HepG2 (cell line): Measurements from ENCODE around the gene CREB1. TPM values are rescaled to one million over a fixed set of nuclear protein-coding genes. Genes with fewer than 3 reads are reported as not detected.
"Not testable (repeated sequence)": the region's sequence is repeated elsewhere in the genome, so short reads cannot be mapped to it uniquely, and the experiment has no call there.

ENCODE experiments used
- ATAC-seq: fragments of 200-7000 bp; cut with Tn5 transposase; 3 replicates; pipeline ENCODE4 v1.9.1; 2020; ENCODE audit warnings: mild to moderate bottlenecking, moderate library complexity
- BruUV-seq: library from RNA; stranded (reverse); fragments of 400-500 nt; replicated peaks from 2 replicates; lab custom pipeline; 2021; lab: Mats Ljungman, UMichigan
- CTCF ChIA-PET: fragments of 300-600 bp; formaldehyde crosslinking; extraction: SDS; loops from one replicate; lab custom pipeline; 2021; ENCODE audit warnings: low total read pairs, inconsistent platforms, low intra/inter-chr PET ratio; lab: Yijun Ruan, JAX
- POLR2A ChIA-PET: fragments of 350-600 bp; sonication (Branson Sonifier 250); formaldehyde crosslinking; loops from one replicate; lab custom pipeline; 2020; ENCODE audit warnings: antibody characterized with exemption, inconsistent platforms; lab: Yijun Ruan, JAX
- DNase-seq: peaks from one replicate; pipeline ENCODE4 v3.0.0-alpha.2; 2015; ENCODE audit warnings: low spot score
- FAIRE-seq: peaks from 3 replicates; lab custom pipeline; 2011; peaks lifted over from hg19 to GRCh38; lab: Jason Lieb, UNC
- H2AFZ ChIP-seq: one replicate; pipeline ENCODE4 v1.6.1; 2011; ENCODE audit warnings: low read length, inconsistent platforms
- H3K27ac ChIP-seq: fragments of 300-600 bp; 3 replicates; pipeline ENCODE4 v1.8.0; 2011; ENCODE audit warnings: mixed run types, mild to moderate bottlenecking, mixed read lengths, low read length, inconsistent platforms; ENCODE audit not compliant: insufficient read depth; ENCODE audit errors: extremely low read length
- H3K27me3 ChIP-seq, 2 experiments: fragments of 200-600 bp in 1 of 2; 2 replicates in 1 of 2; 3 replicates in 1 of 2; pipeline versions ENCODE4 v1.6.0 to v1.8.0; 2011; ENCODE audit warnings: low read length in 2 of 2, mild to moderate bottlenecking in 2 of 2, moderate library complexity in 2 of 2, inconsistent platforms in 1 of 2; ENCODE audit not compliant: insufficient read depth in 2 of 2, control insufficient read depth in 1 of 2
- H3K36me3 ChIP-seq, 2 experiments: fragments of 200-600 bp in 1 of 2; replicated peaks in 1 of 2; 2 replicates in 1 of 2; 3 replicates in 1 of 2; pipeline versions ENCODE4 v1.5.1 to v1.8.0; 2011; ENCODE audit warnings: low read length in 2 of 2, inconsistent platforms in 1 of 2; ENCODE audit not compliant: insufficient read depth in 2 of 2, control insufficient read depth in 1 of 2
- H3K4me1 ChIP-seq: 2 replicates; pipeline ENCODE4 v1.5.1; 2012; ENCODE audit warnings: low read length, inconsistent platforms; ENCODE audit not compliant: insufficient read depth
- H3K4me2 ChIP-seq: 2 replicates; pipeline ENCODE4 v1.6.0; 2011; ENCODE audit warnings: low read depth, low read length, inconsistent platforms
- H3K4me3 ChIP-seq, 3 experiments: fragments of 200-600 bp in 1 of 3; sonication (generic), shearing (Covaris generic) in 1 of 3; replicated peaks in 1 of 3; 2 replicates each; pipeline ENCODE4 v1.5.1; 2011 to 2016; ENCODE audit warnings: low read length in 3 of 3, inconsistent platforms in 2 of 3, low read depth in 2 of 3, mild to moderate bottlenecking in 2 of 3, control low read depth in 1 of 3, mixed read lengths in 1 of 3; ENCODE audit not compliant: insufficient read depth in 1 of 3
- H3K79me2 ChIP-seq: one replicate; pipeline ENCODE4 v1.6.1; 2011; ENCODE audit warnings: low read length, inconsistent platforms; ENCODE audit not compliant: insufficient read depth
- H3K9ac ChIP-seq: 2 replicates; pipeline ENCODE4 v1.6.0; 2011; ENCODE audit warnings: mild to moderate bottlenecking, low read depth, low read length, inconsistent platforms; ENCODE audit not compliant: insufficient read depth
- H3K9me3 ChIP-seq: 2 replicates; pipeline ENCODE4 v1.5.1; 2012; ENCODE audit warnings: mild to moderate bottlenecking, low read length
- H4K20me1 ChIP-seq: 2 replicates; pipeline ENCODE4 v1.6.0; 2011; ENCODE audit warnings: inconsistent platforms, mild to moderate bottlenecking, low read length, moderate library complexity; ENCODE audit not compliant: insufficient read depth
- MAFK ChIP-seq, 2 experiments: IDR thresholded peaks in 1 of 2; conservative IDR thresholded peaks in 1 of 2; 2 replicates each; pipeline ENCODE4 v1.6.1; 2011; ENCODE audit warnings: improper control_type of control experiment in 2 of 2, low read length in 2 of 2
- WGBS: methylation state at CpG from one replicate; pipeline ENCODE4 v1.1.6; 2017; ENCODE audit warnings: low lambda C conversion rate; 5-methylcytosine and 5-hydroxymethylcytosine counted together
- in situ Hi-C: cut with HindIII; loops from 2 replicates; pipeline ENCODE4 v1.10.0; 2017; ENCODE audit warnings: low pct_unique_long_range_greater_than_20kb; ENCODE audit not compliant: extremely low pct_ligation_motif_present
- intact Hi-C: fragments of 100-400 bp; cut with micrococcal nuclease; formaldehyde crosslinking; loops from one replicate; pipeline ENCODE4 v1.10.0; 2022; ENCODE audit not compliant: unreplicated experiment
- polyA plus RNA-seq, 8 experiments: library from polyadenylated mRNA; depleted of rRNA in 3 of 8; stranded (reverse) in 7 of 8; unstranded in 1 of 8; fragments of >200 nt; fragmentation: Illumina TruSeq in 4 of 8; extraction: Trizol in 4 of 8; gene quantifications; 2 replicates each; pipeline versions ENCODE4 v1.2.1 to v1.2.3, GENCODE V29; 2011 to 2016; ENCODE audit warnings: low read depth in 4 of 8, missing spikeins in 1 of 8, mixed read lengths in 1 of 8; ENCODE audit not compliant: insufficient read depth in 1 of 8
- total RNA-seq, 5 experiments: library from RNA; depleted of rRNA; stranded (reverse); fragments of >200 nt; fragmentation: Illumina TruSeq; extraction: Trizol; gene quantifications; 2 replicates each; pipeline ENCODE4 v1.2.3, GENCODE V29; 2016; ENCODE audit warnings: low read depth in 1 of 5

Gene CREB1
- total and polyA plus RNA-seq, 2 of the 13 experiments (the other 11 are each of a cell fraction or from before 2014, with no cell fraction given) = 51.8 to 51.9 TPM

GRCh38 chr2:207646582-207646981 is 116.8 kb downstream of the CREB1 start:
- H4K20me1 ChIP-seq, BruUV-seq, H3K4me3 ChIP-seq, intact Hi-C loops, ATAC-seq, FAIRE-seq, in situ Hi-C loops, DNase-seq: not testable (repeated sequence)
- peak in 1 of 2 experiments; percentile 37; a peak in 3 of 4 replicates for TF ChIP-seq MAFK (conservative IDR thresholded peaks at IDR 0.05 in 1 of 2, IDR thresholded peaks at IDR 0.05 in 1 of 2; ENCODE audit: low read length in 2 of 2)
- TF ChIP-seq, all 625 proteins: peak for 1; not testable (repeated sequence) for 624
- H3K9ac ChIP-seq, H3K27me3 ChIP-seq, CTCF ChIA-PET, H3K4me1 ChIP-seq, POLR2A ChIA-PET, H3K79me2 ChIP-seq, H3K4me2 ChIP-seq, H2AFZ ChIP-seq, H3K36me3 ChIP-seq, H3K27ac ChIP-seq, H3K9me3 ChIP-seq: not testable (repeated sequence)
- 28% methylated on average over 7 of the region's 7 CpGs for WGBS

Other genes starting within 250 kb of the CREB1 start
- gene METTL21A, start 95.4 kb downstream of the CREB1 start, total RNA-seq (2016; rRNA removed; fragmentation: Illumina TruSeq; extraction: Trizol) = 61.2 and 65.1 TPM in 2 replicates
- gene METTL21A, start 95.4 kb downstream of the CREB1 start, polyA plus RNA-seq (2011; rRNA removed) = 36.7 and 42.4 TPM in 2 replicates
- gene CCNYL1, start 181.7 kb downstream of the CREB1 start, total RNA-seq (2016; rRNA removed; fragmentation: Illumina TruSeq; extraction: Trizol) = 12.5 and 20.2 TPM in 2 replicates
- gene CCNYL1, start 181.7 kb downstream of the CREB1 start, polyA plus RNA-seq (2011; rRNA removed) = 13.8 and 16.2 TPM in 2 replicates
- 28.9 and 34.3 TPM in 2 replicates for gene FZD5, start 239.9 kb downstream of the CREB1 start, total RNA-seq (2016; rRNA removed; fragmentation: Illumina TruSeq; extraction: Trizol)
- gene FZD5, start 239.9 kb downstream of the CREB1 start, polyA plus RNA-seq (2011; rRNA removed) = 25.3 and 29.1 TPM in 2 replicates